Measurements from ENCODE around the gene SNX13.

Gene SNX13

DNA sequence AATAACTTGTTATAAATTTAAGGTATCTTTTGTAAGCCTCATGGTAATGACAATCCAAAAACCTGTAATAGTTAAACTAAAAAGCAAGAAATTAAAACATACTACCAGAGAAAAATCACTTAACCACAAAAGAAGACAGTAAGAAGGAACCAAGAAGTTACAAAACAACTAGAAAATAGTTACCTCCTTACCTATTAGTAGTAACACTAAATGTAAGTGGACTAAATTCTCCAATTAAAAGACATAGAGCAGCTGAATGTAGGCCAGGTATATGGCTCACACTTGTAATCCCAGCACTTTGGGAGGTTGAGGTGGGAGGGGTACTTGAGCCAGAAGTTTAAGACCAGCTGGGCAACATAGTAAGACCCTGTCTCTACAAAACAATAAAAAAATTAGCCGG, 84.0 kb downstream of the SNX13 start:
- no peak for TF ChIP-seq GABPA (IDR thresholded peaks at IDR 0.05; ENCODE audit: low read depth)
- TF ChIP-seq, protein P1, sequence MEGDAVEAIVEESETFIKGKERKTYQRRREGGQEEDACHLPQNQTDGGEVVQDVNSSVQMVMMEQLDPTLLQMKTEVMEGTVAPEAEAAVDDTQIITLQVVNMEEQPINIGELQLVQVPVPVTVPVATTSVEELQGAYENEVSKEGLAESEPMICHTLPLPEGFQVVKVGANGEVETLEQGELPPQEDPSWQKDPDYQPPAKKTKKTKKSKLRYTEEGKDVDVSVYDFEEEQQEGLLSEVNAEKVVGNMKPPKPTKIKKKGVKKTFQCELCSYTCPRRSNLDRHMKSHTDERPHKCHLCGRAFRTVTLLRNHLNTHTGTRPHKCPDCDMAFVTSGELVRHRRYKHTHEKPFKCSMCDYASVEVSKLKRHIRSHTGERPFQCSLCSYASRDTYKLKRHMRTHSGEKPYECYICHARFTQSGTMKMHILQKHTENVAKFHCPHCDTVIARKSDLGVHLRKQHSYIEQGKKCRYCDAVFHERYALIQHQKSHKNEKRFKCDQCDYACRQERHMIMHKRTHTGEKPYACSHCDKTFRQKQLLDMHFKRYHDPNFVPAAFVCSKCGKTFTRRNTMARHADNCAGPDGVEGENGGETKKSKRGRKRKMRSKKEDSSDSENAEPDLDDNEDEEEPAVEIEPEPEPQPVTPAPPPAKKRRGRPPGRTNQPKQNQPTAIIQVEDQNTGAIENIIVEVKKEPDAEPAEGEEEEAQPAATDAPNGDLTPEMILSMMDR (IDR thresholded peaks at IDR 0.05; ENCODE audit: insufficient read depth, low read length): no peak
- TF ChIP-seq SPI1 (IDR thresholded peaks at IDR 0.05; ENCODE audit: borderline replicate concordance, low read depth): no peak
- TF ChIP-seq, protein P2, sequence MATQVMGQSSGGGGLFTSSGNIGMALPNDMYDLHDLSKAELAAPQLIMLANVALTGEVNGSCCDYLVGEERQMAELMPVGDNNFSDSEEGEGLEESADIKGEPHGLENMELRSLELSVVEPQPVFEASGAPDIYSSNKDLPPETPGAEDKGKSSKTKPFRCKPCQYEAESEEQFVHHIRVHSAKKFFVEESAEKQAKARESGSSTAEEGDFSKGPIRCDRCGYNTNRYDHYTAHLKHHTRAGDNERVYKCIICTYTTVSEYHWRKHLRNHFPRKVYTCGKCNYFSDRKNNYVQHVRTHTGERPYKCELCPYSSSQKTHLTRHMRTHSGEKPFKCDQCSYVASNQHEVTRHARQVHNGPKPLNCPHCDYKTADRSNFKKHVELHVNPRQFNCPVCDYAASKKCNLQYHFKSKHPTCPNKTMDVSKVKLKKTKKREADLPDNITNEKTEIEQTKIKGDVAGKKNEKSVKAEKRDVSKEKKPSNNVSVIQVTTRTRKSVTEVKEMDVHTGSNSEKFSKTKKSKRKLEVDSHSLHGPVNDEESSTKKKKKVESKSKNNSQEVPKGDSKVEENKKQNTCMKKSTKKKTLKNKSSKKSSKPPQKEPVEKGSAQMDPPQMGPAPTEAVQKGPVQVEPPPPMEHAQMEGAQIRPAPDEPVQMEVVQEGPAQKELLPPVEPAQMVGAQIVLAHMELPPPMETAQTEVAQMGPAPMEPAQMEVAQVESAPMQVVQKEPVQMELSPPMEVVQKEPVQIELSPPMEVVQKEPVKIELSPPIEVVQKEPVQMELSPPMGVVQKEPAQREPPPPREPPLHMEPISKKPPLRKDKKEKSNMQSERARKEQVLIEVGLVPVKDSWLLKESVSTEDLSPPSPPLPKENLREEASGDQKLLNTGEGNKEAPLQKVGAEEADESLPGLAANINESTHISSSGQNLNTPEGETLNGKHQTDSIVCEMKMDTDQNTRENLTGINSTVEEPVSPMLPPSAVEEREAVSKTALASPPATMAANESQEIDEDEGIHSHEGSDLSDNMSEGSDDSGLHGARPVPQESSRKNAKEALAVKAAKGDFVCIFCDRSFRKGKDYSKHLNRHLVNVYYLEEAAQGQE (IDR thresholded peaks at IDR 0.05; ENCODE audit: insufficient replicate concordance, low read depth): no peak
- TF ChIP-seq POLR2AphosphoS5 (IDR thresholded peaks at IDR 0.05; ENCODE audit: low read depth): no peak
- H3K27ac ChIP-seq (replicated peaks): no peak overlapping the region
- no peak overlapping the region for H3K4me3 ChIP-seq (replicated peaks; ENCODE audit: insufficient read depth, low read length)
- no peak for DNase-seq (ENCODE audit: low read depth in 1 of 2, low spot score in 1 of 2)
- H3K27me3 ChIP-seq (ENCODE audit: insufficient read depth, poor library complexity, severe bottlenecking): no peaks in the 10 kb centered on the region

DNA sequence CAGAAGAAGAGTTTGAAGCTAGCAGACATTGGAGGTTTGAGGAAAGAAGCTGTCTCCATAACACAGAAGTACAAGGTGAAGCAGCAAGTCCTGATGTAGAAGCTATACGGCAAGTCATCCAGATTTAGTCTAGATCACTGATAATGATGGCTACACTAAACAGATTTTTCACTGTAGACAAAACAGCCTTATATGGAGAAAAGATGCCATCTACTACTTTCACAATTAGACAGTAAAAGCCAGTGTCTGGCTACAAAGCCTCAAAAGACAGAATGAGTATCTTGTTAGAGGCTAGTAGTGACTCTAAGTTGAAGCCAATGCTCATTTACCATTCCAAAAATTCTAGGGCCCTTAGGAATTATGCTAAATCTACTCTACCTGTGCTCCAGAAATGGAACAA, 85.1 kb downstream of the SNX13 start:
- H3K27me3 ChIP-seq (ENCODE audit: insufficient read depth, poor library complexity, severe bottlenecking): no peaks in the 10 kb centered on the region
- no peak overlapping the region for H3K4me3 ChIP-seq (replicated peaks; ENCODE audit: insufficient read depth, low read length)
- no peak for DNase-seq (ENCODE audit: low read depth in 1 of 2, low spot score in 1 of 2)
- TF ChIP-seq GABPA (IDR thresholded peaks at IDR 0.05; ENCODE audit: low read depth) (no peak), POLR2AphosphoS5 (IDR thresholded peaks at IDR 0.05; ENCODE audit: low read depth) (no peak), SPI1 (IDR thresholded peaks at IDR 0.05; ENCODE audit: borderline replicate concordance, low read depth) (no peak)
- TF ChIP-seq, protein P1 (IDR thresholded peaks at IDR 0.05; ENCODE audit: insufficient read depth, low read length): no peak
- TF ChIP-seq, protein P2 (IDR thresholded peaks at IDR 0.05; ENCODE audit: insufficient replicate concordance, low read depth): no peak
- no peak overlapping the region for H3K27ac ChIP-seq (replicated peaks)

- DNase-seq (ENCODE audit: low read depth in 1 of 2, low spot score in 1 of 2): no peak
- H3K4me3 ChIP-seq (replicated peaks; ENCODE audit: insufficient read depth, low read length): no peak overlapping the region
- no peak overlapping the region for H3K27ac ChIP-seq (replicated peaks)
- TF ChIP-seq, protein P1 (IDR thresholded peaks at IDR 0.05; ENCODE audit: insufficient read depth, low read length): no peak
- no peak for TF ChIP-seq GABPA (IDR thresholded peaks at IDR 0.05; ENCODE audit: low read depth)
- TF ChIP-seq, protein P2 (IDR thresholded peaks at IDR 0.05; ENCODE audit: insufficient replicate concordance, low read depth): no peak
- no peak for TF ChIP-seq POLR2AphosphoS5 (IDR thresholded peaks at IDR 0.05; ENCODE audit: low read depth)
- TF ChIP-seq SPI1 (IDR thresholded peaks at IDR 0.05; ENCODE audit: borderline replicate concordance, low read depth): no peak
- no peaks in the 10 kb centered on the region for H3K27me3 ChIP-seq (ENCODE audit: insufficient read depth, poor library complexity, severe bottlenecking)
Measured at GRCh38 chr7:17854261-17855047, 85.8 kb downstream of the SNX13 start.

Measured in HL-60 (cell line).